AG04449 (cell line): Measurements from ENCODE around the gene SURF6.
A peak's percentile ranks its signal among the peaks of the same experiment; 100 is the strongest.

Experiments used
- CTCF ChIA-PET: fragments of 350-600 bp; formaldehyde crosslinking; extraction: SDS; loops from one replicate; lab custom pipeline; 2021; ENCODE audit warnings: antibody characterized with exemption; lab: Yijun Ruan, JAX
- POLR2A ChIA-PET: fragments of 400-600, 350-600 bp; formaldehyde crosslinking; extraction: SDS; loops from one replicate; lab custom pipeline; 2020; ENCODE audit warnings: antibody characterized with exemption, inconsistent platforms; lab: Yijun Ruan, JAX
- DNase-seq: peaks from one replicate; pipeline ENCODE4 v3.0.0-alpha.2; 2010; ENCODE audit warnings: low read depth, low spot score
- H3K4me3 ChIP-seq: 2 replicates; pipeline ENCODE4 v1.5.1; 2011; ENCODE audit warnings: low read depth, mild to moderate bottlenecking, control low read depth, low read length
- CTCF ChIP-seq: IDR thresholded peaks from one replicate; pipeline ENCODE4 v1.5.1; 2011; ENCODE audit warnings: mild to moderate bottlenecking, moderate library complexity, low read length, control low read depth, inconsistent platforms; ENCODE audit not compliant: insufficient read depth; ENCODE audit errors: missing control alignments

SURF6 gene

GRCh38 chr9:133357656-133358055 is 21.7 kb upstream of the SURF6 start:
- no peak for TF ChIP-seq CTCF
- DNase-seq, result no peak
- ChIA-PET CTCF (interaction anchor here (1.0 to 2.8 kb wide), 4 partner anchors 9 to 129 kb away, joined by 5 to 8 read pairs (median 6); partner anchors contain the start of genes MED22 and RPL7A), POLR2A (interaction anchor here (1.0 to 3.3 kb wide), 2 partner anchors 10 to 15 kb away, joined by 3 to 18 read pairs; partner anchors contain the start of genes MED22 and RPL7A)
- peak overlapping the region; percentile 84 for H3K4me3 ChIP-seq

- ChIA-PET POLR2A (interaction anchor here (0.6 to 3.3 kb wide), 6 partner anchors 8 to 344 kb away, joined by 3 to 18 read pairs (median 4); partner anchors contain the start of genes MED22 and RPL7A), CTCF (interaction anchor here (0.7 to 2.8 kb wide), 8 partner anchors 8 to 171 kb away, joined by 3 to 11 read pairs (median 6); partner anchors contain the start of genes MED22 and RPL7A)
- no peak for TF ChIP-seq CTCF
- peak within 1 kb of the TSS; percentile 84 for H3K4me3 ChIP-seq
- no peak for DNase-seq
These were observed 20.6 kb upstream of the SURF6 start, which contains the start of the genes SURF1 and SURF2 for GRCh38 chr9:133356391-133357091. Gene SURF1, minus strand, starts transcription at chr9:133356487. Its CDS starts 34 bp downstream, at chr9:133356453. Gene SURF2, plus strand, starts transcription at chr9:133356550. Its CDS starts 43 bp downstream, at chr9:133356593.

- peak; percentile 6 for TF ChIP-seq CTCF
- peak overlapping the region; percentile 84 for H3K4me3 ChIP-seq
- CTCF ChIA-PET, result interaction anchor here (1.1 to 2.8 kb wide), 5 partner anchors 10 to 170 kb away, joined by 3 to 11 read pairs (median 5); no protein-coding TSS in a partner anchor
- POLR2A ChIA-PET, result interaction anchor here (0.9 to 3.3 kb wide), 4 partner anchors 8 to 17 kb away, joined by 3 to 18 read pairs (median 8); partner anchors contain the start of genes MED22 and RPL7A
- DNase-seq, result no peak
These were observed 19.9 kb upstream of the SURF6 start for GRCh38 chr9:133355881-133356357.

- ChIA-PET CTCF (interaction anchor here (1.0 to 2.5 kb wide), 2 partner anchors 11 to 13 kb away, joined by 3 to 11 read pairs; no protein-coding TSS in a partner anchor), POLR2A (interaction anchor here (1.6 to 3.3 kb wide), 2 partner anchors 18 to 132 kb away, joined by 3 to 18 read pairs; no protein-coding TSS in a partner anchor)
- peak overlapping the region; percentile 18 for H3K4me3 ChIP-seq
- no peak for DNase-seq
- no peak for TF ChIP-seq CTCF
These were observed 18.8 kb upstream of the SURF6 start for GRCh38 chr9:133354766-133355165.

- CTCF ChIA-PET, result interaction anchor here (0.9 kb wide), 1 partner anchor 173 kb away, joined by 3 read pairs; no protein-coding TSS in a partner anchor
- POLR2A ChIA-PET, result interaction anchor here (0.9 kb wide), 1 partner anchor 9 kb away, joined by 5 read pairs; no protein-coding TSS in a partner anchor
- DNase-seq, result no peak
- no peak overlapping the region for H3K4me3 ChIP-seq
- TF ChIP-seq CTCF, result no peak
These were observed 17.6 kb upstream of the SURF6 start for GRCh38 chr9:133353548-133353947.
